GM23338 (cell line): ENCODE measurements around the gene ZFYVE28. TPM values are rescaled to one million over a fixed set of nuclear protein-coding genes. Genes with fewer than 3 reads are reported as not detected.

Experiments
- ATAC-seq: fragments of 200-7000 bp; cut with Tn5 transposase; 3 replicates; pipeline ENCODE4 v1.9.1; 2020
- DNase-seq: peaks from one replicate; pipeline ENCODE4 v3.0.0-alpha.2; 2015; ENCODE audit warnings: low spot score
- H2AFZ ChIP-seq: fragments of 200-600 bp; sonication (generic); 2 replicates; pipeline ENCODE4 v1.8.0; 2016; ENCODE audit warnings: antibody characterized with exemption, mild to moderate bottlenecking, moderate library complexity
- H3F3A ChIP-seq: fragments of 200-600 bp; sonication (generic); replicated peaks from 2 replicates; pipeline ENCODE4 v1.8.0; 2017; ENCODE audit warnings: antibody characterized with exemption, mixed run types, low read depth
- H3K27ac ChIP-seq: fragments of 200-600 bp; sonication (generic); 2 replicates; pipeline ENCODE4 v1.6.1; 2016; ENCODE audit warnings: low read depth
- H3K27me3 ChIP-seq: fragments of 200-600 bp; sonication (generic); 2 replicates; pipeline ENCODE4 v1.8.0; 2016; ENCODE audit warnings: mild to moderate bottlenecking, mixed run types, moderate library complexity; ENCODE audit not compliant: insufficient read depth
- H3K36me3 ChIP-seq: fragments of 200-600 bp; sonication (generic); 2 replicates; pipeline ENCODE4 v1.8.0; 2016; ENCODE audit warnings: mild to moderate bottlenecking; ENCODE audit not compliant: insufficient read depth
- H3K4me1 ChIP-seq: fragments of 200-600 bp; sonication (generic); 2 replicates; pipeline ENCODE4 v1.8.0; 2016; ENCODE audit warnings: mild to moderate bottlenecking, moderate library complexity; ENCODE audit not compliant: insufficient read depth
- H3K4me2 ChIP-seq: fragments of 200-600 bp; sonication (generic); 2 replicates; pipeline ENCODE4 v1.7.1; 2017; ENCODE audit warnings: mixed run types
- H3K4me3 ChIP-seq: fragments of 200-600 bp; sonication (generic); 2 replicates; pipeline ENCODE4 v1.6.1; 2016; ENCODE audit warnings: mixed run types
- H3K79me2 ChIP-seq: fragments of 200-600 bp; sonication (generic); replicated peaks from 2 replicates; pipeline ENCODE4 v1.8.0; 2017; ENCODE audit warnings: mild to moderate bottlenecking; ENCODE audit not compliant: insufficient read depth
- H3K9me2 ChIP-seq: fragments of 200-600 bp; sonication (generic); 2 replicates; pipeline ENCODE4 v1.8.0; 2017; ENCODE audit not compliant: insufficient read depth
- H4K20me1 ChIP-seq: fragments of 200-600 bp; sonication (generic); replicated peaks from 2 replicates; pipeline ENCODE4 v1.8.0; 2017; ENCODE audit warnings: mild to moderate bottlenecking; ENCODE audit not compliant: insufficient read depth
- H3K27ac Mint-ChIP-seq: 2 replicates; pipeline ENCODE4 v1.8.0; 2020; ENCODE audit warnings: inconsistent platforms, mild to moderate bottlenecking, moderate library complexity, mixed read lengths
- H3K27me3 Mint-ChIP-seq: 3 replicates; pipeline ENCODE4 v1.8.0; 2022; ENCODE audit warnings: low read depth, mild to moderate bottlenecking, moderate library complexity, mixed read lengths, inconsistent platforms; ENCODE audit not compliant: insufficient read depth, poor library complexity
- H3K36me3 Mint-ChIP-seq: 3 replicates; pipeline ENCODE4 v1.8.0; 2021; ENCODE audit warnings: low read depth, mild to moderate bottlenecking, inconsistent platforms, moderate library complexity, mixed read lengths
- H3K4me1 Mint-ChIP-seq: 3 replicates; pipeline ENCODE4 v1.8.0; 2020; ENCODE audit warnings: mild to moderate bottlenecking, inconsistent platforms, mixed read lengths
- H3K4me3 Mint-ChIP-seq: 3 replicates; pipeline ENCODE4 v1.8.0; 2021; ENCODE audit warnings: moderate library complexity, mild to moderate bottlenecking, inconsistent platforms, mixed read lengths
- H3K9me3 Mint-ChIP-seq: 3 replicates; pipeline ENCODE4 v1.8.0; 2020; ENCODE audit warnings: moderate library complexity, mild to moderate bottlenecking, inconsistent platforms, mixed read lengths
- CREB1 ChIP-seq: fragments of 250-450 bp; sonication (Bioruptor Pico); IDR thresholded peaks from 2 replicates; pipeline ENCODE4 v1.5.0; 2020; ENCODE audit warnings: low read depth, mild to moderate bottlenecking, moderate library complexity
- CTCF ChIP-seq, 2 experiments: fragments of 200-600 bp in 1 of 2; sonication (generic) in 1 of 2; conservative IDR thresholded peaks; 2 replicates each; pipeline versions ENCODE4 v1.5.1 to v1.6.1; 2016 to 2017; ENCODE audit warnings: antibody characterized with exemption in 2 of 2, low read depth in 2 of 2, mild to moderate bottlenecking in 2 of 2, moderate library complexity in 1 of 2
- ETS1 ChIP-seq: IDR thresholded peaks from 2 replicates; pipeline ENCODE4 v1.6.1; 2016; ENCODE audit warnings: antibody characterized with exemption
- EZH2 ChIP-seq: fragments of 200-600 bp; sonication (generic); IDR thresholded peaks from one replicate; pipeline ENCODE4 v1.8.0; 2017; ENCODE audit warnings: antibody characterized with exemption, mild to moderate bottlenecking, low read depth; ENCODE audit not compliant: unreplicated experiment
- EZH2phosphoT487 ChIP-seq: fragments of 200-600 bp; sonication (generic); IDR thresholded peaks from one replicate; pipeline ENCODE4 v1.8.1; 2018; ENCODE audit warnings: antibody characterized with exemption; ENCODE audit not compliant: unreplicated experiment
- JUNB ChIP-seq: IDR thresholded peaks from one replicate; pipeline ENCODE4 v1.6.1; 2016; ENCODE audit warnings: antibody characterized with exemption; ENCODE audit not compliant: unreplicated experiment
- NANOG ChIP-seq: IDR thresholded peaks from 2 replicates; pipeline ENCODE4 v1.6.1; 2016; ENCODE audit warnings: antibody characterized with exemption, borderline replicate concordance
- POLR2AphosphoS5 ChIP-seq: IDR thresholded peaks from 2 replicates; pipeline ENCODE4 v1.6.1; 2016; ENCODE audit warnings: antibody characterized with exemption, low read depth
- REST ChIP-seq: IDR thresholded peaks from one replicate; pipeline ENCODE4 v1.6.1; 2018; ENCODE audit warnings: antibody characterized with exemption; ENCODE audit not compliant: unreplicated experiment
- STAT1 ChIP-seq: IDR thresholded peaks from one replicate; pipeline ENCODE4 v1.6.1; 2016; ENCODE audit warnings: antibody characterized with exemption; ENCODE audit not compliant: unreplicated experiment
- ZNF114 ChIP-seq: fragments of 250-450 bp; sonication (Bioruptor Pico); IDR thresholded peaks from 2 replicates; pipeline ENCODE4 v1.5.0; 2020; ENCODE audit warnings: mild to moderate bottlenecking, moderate library complexity
- ZNF331 ChIP-seq: fragments of 250-450 bp; sonication (Bioruptor Pico); IDR thresholded peaks from 2 replicates; pipeline ENCODE4 v1.5.0; 2020; ENCODE audit warnings: low read depth, mild to moderate bottlenecking, moderate library complexity
- ZNF462 ChIP-seq: fragments of 250-450 bp; sonication (Bioruptor Pico); IDR thresholded peaks from 2 replicates; pipeline ENCODE4 v1.5.0; 2020; ENCODE audit warnings: mild to moderate bottlenecking, moderate library complexity
- polyA plus RNA-seq: library from polyadenylated mRNA; unstranded; fragments of >200 nt; fragmentation: Nextera tagmentation; extraction: Ambion mirVana; gene quantifications from 2 replicates; pipeline ENCODE4 v1.2.1, GENCODE V29; 2016
- total RNA-seq: library from RNA; depleted of rRNA; stranded (reverse); fragments of >200 nt; shearing (Covaris generic); gene quantifications from 2 replicates; pipeline ENCODE4 v1.2.3, GENCODE V29; 2014

Gene ZFYVE28
- total and polyA plus RNA-seq, 2 experiments from 2014 or later, result 2.6 to 4.6 TPM

GRCh38 chr4:2423066-2423465 is 4.6 kb upstream of the ZFYVE28 start:
- Histone ChIP-seq H3K79me2 (no peaks in the 10 kb centered on the region), H3K27ac (no peak overlapping the region), H2AFZ (peak overlapping the region; percentile 80; the same call in 1 of the 2 replicates), H3F3A (no peaks in the 10 kb centered on the region), H3K27me3 (peaks cover 32% of the 10 kb centered on the region), H3K9me2 (no peaks in the 10 kb centered on the region), H3K4me2 (no peak overlapping the region), H3K4me1 (peaks cover 22% of the 10 kb centered on the region; the same call in 1 of the 2 replicates), H3K36me3 (no peaks in the 10 kb centered on the region), H3K4me3 (no peak overlapping the region), H4K20me1 (no peaks in the 10 kb centered on the region; the same call in 1 of the 2 replicates)
- ATAC-seq (no peak), DNase-seq (no peak)
- no peaks in the 10 kb centered on the region; the same call in 2 of the 3 replicates for H3K36me3 Mint-ChIP-seq
- H3K4me1 Mint-ChIP-seq, result peaks cover 25% of the 10 kb centered on the region
- no peak overlapping the region for H3K4me3 Mint-ChIP-seq
- TF ChIP-seq NANOG, result no peak
- TF ChIP-seq ZNF462 (CRISPR knock-in tag), result no peak
- TF ChIP-seq CREB1 (CRISPR knock-in tag), result no peak
- TF ChIP-seq JUNB, result no peak
- no peak for TF ChIP-seq POLR2AphosphoS5
- no peak for TF ChIP-seq ZNF331
- no peak for TF ChIP-seq STAT1
- no peak for TF ChIP-seq ETS1
- TF ChIP-seq REST, result no peak
- no peak for TF ChIP-seq EZH2
- TF ChIP-seq CTCF (conservative IDR thresholded peaks at IDR 0.05; ENCODE audit: low read depth in 2 of 2), result no peak
- TF ChIP-seq EZH2phosphoT487, result no peak
- TF ChIP-seq ZNF114 (CRISPR knock-in tag), result no peak
- no peak overlapping the region for H3K27ac Mint-ChIP-seq
- H3K27me3 Mint-ChIP-seq, result peaks cover 35% of the 10 kb centered on the region
- no peaks in the 10 kb centered on the region for H3K9me3 Mint-ChIP-seq
